BE2C (cell line): Measurements from ENCODE around the gene FRMPD4.
A peak's percentile ranks its signal among the peaks of the same experiment; 100 is the strongest.
"Not testable (repeated sequence)": the region's sequence is repeated elsewhere in the genome, so short reads cannot be mapped to it uniquely, and the experiment has no call there.

Experiments
- DNase-seq: peaks from one replicate; pipeline ENCODE4 v3.0.0-alpha.2; 2020
- H3K27me3 ChIP-seq: fragments of 250-450 bp; sonication (Bioruptor Pico); 2 replicates; pipeline ENCODE4 v1.5.1; 2020; ENCODE audit warnings: mild to moderate bottlenecking
- H3K36me3 ChIP-seq: fragments of 250-450 bp; sonication (Bioruptor Pico); 2 replicates; pipeline ENCODE4 v1.5.1; 2020; ENCODE audit warnings: mild to moderate bottlenecking
- H3K4me1 ChIP-seq: fragments of 250-450 bp; sonication (Bioruptor Pico); 2 replicates; pipeline ENCODE4 v1.5.1; 2020
- H3K4me3 ChIP-seq: 2 replicates; pipeline ENCODE4 v1.5.1; 2011; ENCODE audit warnings: low read depth, low read length
- H3K9me3 ChIP-seq: fragments of 250-450 bp; sonication (Bioruptor Pico); 2 replicates; pipeline ENCODE4 v1.5.1; 2020
- CTCF ChIP-seq: IDR thresholded peaks from 2 replicates; pipeline ENCODE4 v1.5.1; 2012; ENCODE audit warnings: mild to moderate bottlenecking, low read depth, low read length

FRMPD4 gene

GRCh38 chrX:12496343-12496742, 358.1 kb downstream of the FRMPD4 start:
- H3K4me1 ChIP-seq: no peaks in the 10 kb centered on the region
- no peak for DNase-seq

GRCh38 chrX:12497832-12498591, 359.7 kb downstream of the FRMPD4 start:
- TF ChIP-seq CTCF: peak; percentile 34
- DNase-seq: peak; percentile 16
- no peaks in the 10 kb centered on the region for H3K4me1 ChIP-seq
- H3K36me3 ChIP-seq: no peaks in the 10 kb centered on the region
- H3K4me3 ChIP-seq: no peak overlapping the region
- no peaks in the 10 kb centered on the region for H3K27me3 ChIP-seq
- H3K9me3 ChIP-seq: no peaks in the 10 kb centered on the region

More at GRCh38 chrX:12496343-12496742, 358.1 kb downstream of the FRMPD4 start:
- no peak for TF ChIP-seq CTCF
- Histone ChIP-seq H3K4me3 (no peak overlapping the region), H3K36me3 (no peaks in the 10 kb centered on the region), H3K27me3 (no peaks in the 10 kb centered on the region), H3K9me3 (no peaks in the 10 kb centered on the region)

- Histone ChIP-seq H3K4me1 (no peaks in the 10 kb centered on the region), H3K4me3 (no peak overlapping the region), H3K36me3 (no peaks in the 10 kb centered on the region), H3K27me3 (no peaks in the 10 kb centered on the region), H3K9me3 (no peaks in the 10 kb centered on the region)
- no peak for DNase-seq
- TF ChIP-seq CTCF: no peak
Measured at GRCh38 chrX:12505127-12505526, 366.9 kb downstream of the FRMPD4 start.

GRCh38 chrX:12515384-12515783, 377.1 kb downstream of the FRMPD4 start:
- not testable (repeated sequence) for H3K36me3 ChIP-seq, DNase-seq, H3K9me3 ChIP-seq, H3K4me1 ChIP-seq, H3K4me3 ChIP-seq, H3K27me3 ChIP-seq

GRCh38 chrX:12526306-12526705, 388.0 kb downstream of the FRMPD4 start:
- no peak for DNase-seq
- no peak for TF ChIP-seq CTCF
- H3K4me3 ChIP-seq: no peak overlapping the region
- H3K4me1 ChIP-seq: no peaks in the 10 kb centered on the region
- no peaks in the 10 kb centered on the region for H3K36me3 ChIP-seq
- no peaks in the 10 kb centered on the region for H3K9me3 ChIP-seq
- H3K27me3 ChIP-seq: no peaks in the 10 kb centered on the region

- DNase-seq, H3K36me3 ChIP-seq, H3K4me1 ChIP-seq, H3K27me3 ChIP-seq, H3K9me3 ChIP-seq, H3K4me3 ChIP-seq: not testable (repeated sequence)
Measured at GRCh38 chrX:12538096-12538495, 399.8 kb downstream of the FRMPD4 start.

GRCh38 chrX:12542251-12542650, 404.0 kb downstream of the FRMPD4 start:
- H3K4me1 ChIP-seq, H3K27me3 ChIP-seq, H3K36me3 ChIP-seq, H3K9me3 ChIP-seq, DNase-seq, H3K4me3 ChIP-seq: not testable (repeated sequence)

- no peaks in the 10 kb centered on the region for H3K27me3 ChIP-seq
- no peak overlapping the region for H3K4me3 ChIP-seq
- DNase-seq: no peak
- no peaks in the 10 kb centered on the region for H3K9me3 ChIP-seq
- no peaks in the 10 kb centered on the region for H3K36me3 ChIP-seq
- H3K4me1 ChIP-seq: no peaks in the 10 kb centered on the region
- TF ChIP-seq CTCF: no peak
Measured at GRCh38 chrX:12548341-12548740, 410.1 kb downstream of the FRMPD4 start.
